ENCODE measurements around the gene SPDYC. TPM values are rescaled to one million over a fixed set of nuclear protein-coding genes. Genes with fewer than 3 reads are reported as not detected.

SPDYC gene
- total and polyA plus RNA-seq, 2 of the 13 experiments (the other 11 are each of a cell fraction or from before 2014, with no cell fraction given): 0.15 to 0.33 TPM

DNA sequence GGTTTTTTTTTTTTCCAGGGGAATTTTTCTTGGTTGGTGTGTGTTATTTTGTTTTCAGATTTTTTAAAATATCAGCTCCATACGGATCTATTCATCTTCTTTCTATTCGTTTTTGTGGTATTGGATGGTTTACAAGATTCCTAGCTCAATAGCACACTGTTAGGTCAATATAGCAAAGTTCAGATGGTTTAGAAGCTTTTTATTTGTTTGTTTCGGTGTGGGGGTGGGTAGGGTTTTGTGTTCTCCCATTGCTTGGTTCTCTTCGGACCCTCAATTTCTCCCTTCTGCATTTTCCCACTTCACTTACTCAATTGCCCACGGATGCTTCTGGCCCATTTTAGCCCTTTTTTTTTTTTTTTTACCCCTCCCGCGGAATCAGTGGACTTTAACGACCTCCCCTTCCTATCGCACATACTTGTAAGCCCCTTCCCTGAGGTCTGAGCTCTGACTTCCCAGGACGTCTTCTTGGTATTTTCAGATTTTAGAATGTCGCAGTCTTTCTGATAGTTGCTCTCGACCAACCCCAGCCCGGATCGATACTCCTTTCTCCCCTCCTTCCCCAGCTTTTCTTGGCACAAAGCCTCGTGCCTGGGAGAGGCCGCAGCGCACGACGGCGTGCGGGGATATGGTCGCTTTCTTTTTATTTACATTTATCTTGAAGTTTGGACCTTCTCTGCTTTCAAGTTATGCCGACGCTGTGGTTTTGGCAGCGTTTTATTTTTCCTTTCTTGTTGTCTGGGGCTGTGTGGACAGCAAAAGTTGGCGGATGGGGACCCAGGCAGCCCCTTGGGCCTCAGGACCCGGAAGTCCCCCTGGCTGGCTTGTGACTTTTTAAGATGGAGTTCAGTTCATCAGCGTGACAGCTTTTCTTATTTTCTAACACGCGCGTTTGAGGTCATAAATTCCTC is 4.4 kb upstream of the SPDYC start (continued):
- TF ChIP-seq, protein P1, sequence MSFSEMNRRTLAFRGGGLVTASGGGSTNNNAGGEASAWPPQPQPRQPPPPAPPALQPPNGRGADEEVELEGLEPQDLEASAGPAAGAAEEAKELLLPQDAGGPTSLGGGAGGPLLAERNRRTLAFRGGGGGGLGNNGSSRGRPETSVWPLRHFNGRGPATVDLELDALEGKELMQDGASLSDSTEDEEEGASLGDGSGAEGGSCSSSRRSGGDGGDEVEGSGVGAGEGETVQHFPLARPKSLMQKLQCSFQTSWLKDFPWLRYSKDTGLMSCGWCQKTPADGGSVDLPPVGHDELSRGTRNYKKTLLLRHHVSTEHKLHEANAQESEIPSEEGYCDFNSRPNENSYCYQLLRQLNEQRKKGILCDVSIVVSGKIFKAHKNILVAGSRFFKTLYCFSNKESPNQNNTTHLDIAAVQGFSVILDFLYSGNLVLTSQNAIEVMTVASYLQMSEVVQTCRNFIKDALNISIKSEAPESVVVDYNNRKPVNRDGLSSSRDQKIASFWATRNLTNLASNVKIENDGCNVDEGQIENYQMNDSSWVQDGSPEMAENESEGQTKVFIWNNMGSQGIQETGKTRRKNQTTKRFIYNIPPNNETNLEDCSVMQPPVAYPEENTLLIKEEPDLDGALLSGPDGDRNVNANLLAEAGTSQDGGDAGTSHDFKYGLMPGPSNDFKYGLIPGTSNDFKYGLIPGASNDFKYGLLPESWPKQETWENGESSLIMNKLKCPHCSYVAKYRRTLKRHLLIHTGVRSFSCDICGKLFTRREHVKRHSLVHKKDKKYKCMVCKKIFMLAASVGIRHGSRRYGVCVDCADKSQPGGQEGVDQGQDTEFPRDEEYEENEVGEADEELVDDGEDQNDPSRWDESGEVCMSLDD (CRISPR knock-in tag; IDR thresholded peaks at IDR 0.05; ENCODE audit: borderline replicate concordance): no peak
- TF ChIP-seq, protein P2, sequence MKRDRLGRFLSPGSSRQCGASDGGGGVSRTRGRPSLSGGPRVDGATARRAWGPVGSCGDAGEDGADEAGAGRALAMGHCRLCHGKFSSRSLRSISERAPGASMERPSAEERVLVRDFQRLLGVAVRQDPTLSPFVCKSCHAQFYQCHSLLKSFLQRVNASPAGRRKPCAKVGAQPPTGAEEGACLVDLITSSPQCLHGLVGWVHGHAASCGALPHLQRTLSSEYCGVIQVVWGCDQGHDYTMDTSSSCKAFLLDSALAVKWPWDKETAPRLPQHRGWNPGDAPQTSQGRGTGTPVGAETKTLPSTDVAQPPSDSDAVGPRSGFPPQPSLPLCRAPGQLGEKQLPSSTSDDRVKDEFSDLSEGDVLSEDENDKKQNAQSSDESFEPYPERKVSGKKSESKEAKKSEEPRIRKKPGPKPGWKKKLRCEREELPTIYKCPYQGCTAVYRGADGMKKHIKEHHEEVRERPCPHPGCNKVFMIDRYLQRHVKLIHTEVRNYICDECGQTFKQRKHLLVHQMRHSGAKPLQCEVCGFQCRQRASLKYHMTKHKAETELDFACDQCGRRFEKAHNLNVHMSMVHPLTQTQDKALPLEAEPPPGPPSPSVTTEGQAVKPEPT (CRISPR knock-in tag; IDR thresholded peaks at IDR 0.05; ENCODE audit: low read depth): no peak
- no peak for TF ChIP-seq FLYWCH1 (CRISPR knock-in tag; IDR thresholded peaks at IDR 0.05)
- TF ChIP-seq, protein P3, sequence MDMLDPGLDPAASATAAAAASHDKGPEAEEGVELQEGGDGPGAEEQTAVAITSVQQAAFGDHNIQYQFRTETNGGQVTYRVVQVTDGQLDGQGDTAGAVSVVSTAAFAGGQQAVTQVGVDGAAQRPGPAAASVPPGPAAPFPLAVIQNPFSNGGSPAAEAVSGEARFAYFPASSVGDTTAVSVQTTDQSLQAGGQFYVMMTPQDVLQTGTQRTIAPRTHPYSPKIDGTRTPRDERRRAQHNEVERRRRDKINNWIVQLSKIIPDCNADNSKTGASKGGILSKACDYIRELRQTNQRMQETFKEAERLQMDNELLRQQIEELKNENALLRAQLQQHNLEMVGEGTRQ (IDR thresholded peaks at IDR 0.05; ENCODE audit: low read depth, low read length): no peak
- TF ChIP-seq, protein P3 (CRISPR knock-in tag; IDR thresholded peaks at IDR 0.05; ENCODE audit: borderline replicate concordance): no peak
- TF ChIP-seq AKAP8 (CRISPR knock-in tag; IDR thresholded peaks at IDR 0.05): no peak
- peak; percentile 74; the same call in 1 of the 2 replicates for TF ChIP-seq NFIC (IDR thresholded peaks at IDR 0.05; ENCODE audit: low read length)
- TF ChIP-seq HNRNPLL (IDR thresholded peaks at IDR 0.05; ENCODE audit: low read depth, low read length, poor library complexity, severe bottlenecking): no peak
- TF ChIP-seq, protein P4, sequence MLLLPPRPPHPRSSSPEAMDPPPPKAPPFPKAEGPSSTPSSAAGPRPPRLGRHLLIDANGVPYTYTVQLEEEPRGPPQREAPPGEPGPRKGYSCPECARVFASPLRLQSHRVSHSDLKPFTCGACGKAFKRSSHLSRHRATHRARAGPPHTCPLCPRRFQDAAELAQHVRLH (CRISPR knock-in tag; IDR thresholded peaks at IDR 0.05; ENCODE audit: borderline replicate concordance, low read depth): no peak
- no peak for TF ChIP-seq ZNF883 (CRISPR knock-in tag; IDR thresholded peaks at IDR 0.05; ENCODE audit: not compliant biosample characterization)
- TF ChIP-seq RBM22 (optimal IDR thresholded peaks at IDR 0.05; ENCODE audit: low read length): no peak
- no peak for TF ChIP-seq ZNF30 (CRISPR knock-in tag; IDR thresholded peaks at IDR 0.05)
- TF ChIP-seq SKI (IDR thresholded peaks at IDR 0.05; ENCODE audit: partially characterized antibody): peak; percentile 50
- TF ChIP-seq, protein P5, sequence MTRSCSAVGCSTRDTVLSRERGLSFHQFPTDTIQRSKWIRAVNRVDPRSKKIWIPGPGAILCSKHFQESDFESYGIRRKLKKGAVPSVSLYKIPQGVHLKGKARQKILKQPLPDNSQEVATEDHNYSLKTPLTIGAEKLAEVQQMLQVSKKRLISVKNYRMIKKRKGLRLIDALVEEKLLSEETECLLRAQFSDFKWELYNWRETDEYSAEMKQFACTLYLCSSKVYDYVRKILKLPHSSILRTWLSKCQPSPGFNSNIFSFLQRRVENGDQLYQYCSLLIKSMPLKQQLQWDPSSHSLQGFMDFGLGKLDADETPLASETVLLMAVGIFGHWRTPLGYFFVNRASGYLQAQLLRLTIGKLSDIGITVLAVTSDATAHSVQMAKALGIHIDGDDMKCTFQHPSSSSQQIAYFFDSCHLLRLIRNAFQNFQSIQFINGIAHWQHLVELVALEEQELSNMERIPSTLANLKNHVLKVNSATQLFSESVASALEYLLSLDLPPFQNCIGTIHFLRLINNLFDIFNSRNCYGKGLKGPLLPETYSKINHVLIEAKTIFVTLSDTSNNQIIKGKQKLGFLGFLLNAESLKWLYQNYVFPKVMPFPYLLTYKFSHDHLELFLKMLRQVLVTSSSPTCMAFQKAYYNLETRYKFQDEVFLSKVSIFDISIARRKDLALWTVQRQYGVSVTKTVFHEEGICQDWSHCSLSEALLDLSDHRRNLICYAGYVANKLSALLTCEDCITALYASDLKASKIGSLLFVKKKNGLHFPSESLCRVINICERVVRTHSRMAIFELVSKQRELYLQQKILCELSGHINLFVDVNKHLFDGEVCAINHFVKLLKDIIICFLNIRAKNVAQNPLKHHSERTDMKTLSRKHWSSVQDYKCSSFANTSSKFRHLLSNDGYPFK (CRISPR knock-in tag; IDR thresholded peaks at IDR 0.05; ENCODE audit: borderline replicate concordance): no peak; the same call in 1 of the 2 replicates

Measured in HepG2 (cell line).